Parathyroid adenoma (tissue), 2 donors: Measurements from ENCODE around the gene PRLH.

Experiments used
- H2AFZ ChIP-seq: fragments of 300-600 bp; sonication (generic); one replicate; pipeline ENCODE4 v1.7.0; 2017; ENCODE audit warnings: antibody characterized with exemption, mild to moderate bottlenecking
- H3K27ac ChIP-seq: fragments of 300-600 bp; sonication (generic); one replicate; pipeline ENCODE4 v1.7.0; 2017
- H3K27me3 ChIP-seq: fragments of 300-600 bp; sonication (generic); one replicate; pipeline ENCODE4 v1.7.0; 2017; ENCODE audit warnings: low read length; ENCODE audit not compliant: control insufficient read depth, insufficient read depth
- H3K36me3 ChIP-seq: fragments of 300-600 bp; sonication (generic); one replicate; pipeline ENCODE4 v1.7.0; 2017; ENCODE audit warnings: low read length; ENCODE audit not compliant: control insufficient read depth, insufficient read depth
- H3K4me1 ChIP-seq: fragments of 300-600 bp; sonication (generic); one replicate; pipeline ENCODE4 v1.7.0; 2017; ENCODE audit warnings: control low read depth
- H3K4me2 ChIP-seq: fragments of 300-600 bp; sonication (generic); one replicate; pipeline ENCODE4 v1.7.0; 2017; ENCODE audit warnings: low read length
- H3K4me3 ChIP-seq: fragments of 300-600 bp; sonication (generic); one replicate; pipeline ENCODE4 v1.7.0; 2017; ENCODE audit warnings: low read depth, low read length
- H3K79me2 ChIP-seq: fragments of 300-600 bp; sonication (generic); one replicate; pipeline ENCODE4 v1.7.0; 2017; ENCODE audit warnings: control low read depth
- H3K9ac ChIP-seq: fragments of 300-600 bp; sonication (generic); one replicate; pipeline ENCODE4 v1.7.0; 2017; ENCODE audit warnings: mild to moderate bottlenecking
- H3K9me3 ChIP-seq: fragments of 300-600 bp; sonication (generic); one replicate; pipeline ENCODE4 v1.7.0; 2017; ENCODE audit warnings: low read length; ENCODE audit not compliant: control insufficient read depth
- TF ChIP-seq, protein P1 (sequence below): fragments of 300-600 bp; sonication (generic); IDR thresholded peaks from one replicate; pipeline ENCODE4 v1.7.0; 2017; ENCODE audit warnings: antibody characterized with exemption, mild to moderate bottlenecking
- donor health status: primary hyperparathyroidism.

Gene PRLH

DNA sequence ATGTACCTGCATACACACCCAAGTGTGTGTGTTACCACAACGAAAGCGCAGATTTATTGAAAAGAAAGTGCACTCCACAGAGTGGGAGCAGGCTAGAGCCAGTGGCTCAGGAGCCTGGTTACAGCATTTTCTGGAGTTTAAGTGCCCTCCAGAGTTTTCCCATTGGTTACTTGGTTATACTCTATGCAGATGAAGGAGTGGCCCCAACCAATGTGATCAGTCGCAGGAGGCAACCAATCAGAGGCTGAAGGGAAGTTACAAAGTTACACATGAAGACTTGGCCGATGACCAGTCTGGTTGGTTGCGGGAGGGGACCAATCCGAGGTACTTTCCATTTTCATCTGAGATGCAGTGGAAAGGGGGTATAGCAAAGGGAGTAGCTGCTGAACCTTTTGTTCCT, 13.5 kb upstream of the PRLH start:
- no peak overlapping the region for H3K4me3 ChIP-seq
- H2AFZ ChIP-seq, result no peak overlapping the region
- no peaks in the 10 kb centered on the region for H3K27me3 ChIP-seq
- H3K9ac ChIP-seq, result no peak overlapping the region
- H3K36me3 ChIP-seq, result no peaks in the 10 kb centered on the region
- H3K79me2 ChIP-seq, result no peaks in the 10 kb centered on the region
- TF ChIP-seq, protein P1, sequence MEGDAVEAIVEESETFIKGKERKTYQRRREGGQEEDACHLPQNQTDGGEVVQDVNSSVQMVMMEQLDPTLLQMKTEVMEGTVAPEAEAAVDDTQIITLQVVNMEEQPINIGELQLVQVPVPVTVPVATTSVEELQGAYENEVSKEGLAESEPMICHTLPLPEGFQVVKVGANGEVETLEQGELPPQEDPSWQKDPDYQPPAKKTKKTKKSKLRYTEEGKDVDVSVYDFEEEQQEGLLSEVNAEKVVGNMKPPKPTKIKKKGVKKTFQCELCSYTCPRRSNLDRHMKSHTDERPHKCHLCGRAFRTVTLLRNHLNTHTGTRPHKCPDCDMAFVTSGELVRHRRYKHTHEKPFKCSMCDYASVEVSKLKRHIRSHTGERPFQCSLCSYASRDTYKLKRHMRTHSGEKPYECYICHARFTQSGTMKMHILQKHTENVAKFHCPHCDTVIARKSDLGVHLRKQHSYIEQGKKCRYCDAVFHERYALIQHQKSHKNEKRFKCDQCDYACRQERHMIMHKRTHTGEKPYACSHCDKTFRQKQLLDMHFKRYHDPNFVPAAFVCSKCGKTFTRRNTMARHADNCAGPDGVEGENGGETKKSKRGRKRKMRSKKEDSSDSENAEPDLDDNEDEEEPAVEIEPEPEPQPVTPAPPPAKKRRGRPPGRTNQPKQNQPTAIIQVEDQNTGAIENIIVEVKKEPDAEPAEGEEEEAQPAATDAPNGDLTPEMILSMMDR, result no peak
- H3K4me1 ChIP-seq, result no peaks in the 10 kb centered on the region
- no peak overlapping the region for H3K4me2 ChIP-seq
- H3K27ac ChIP-seq, result no peak overlapping the region
- H3K9me3 ChIP-seq, result no peaks in the 10 kb centered on the region

- Histone ChIP-seq H3K27me3 (no peaks in the 10 kb centered on the region), H3K79me2 (no peaks in the 10 kb centered on the region), H3K9ac (no peak overlapping the region), H3K27ac (no peak overlapping the region), H2AFZ (no peak overlapping the region), H3K4me3 (no peak overlapping the region), H3K4me2 (no peak overlapping the region), H3K4me1 (no peaks in the 10 kb centered on the region), H3K36me3 (no peaks in the 10 kb centered on the region), H3K9me3 (no peaks in the 10 kb centered on the region)
- TF ChIP-seq, protein P1, result no peak
Observed at GRCh38 chr2:237553948-237554347, 12.4 kb upstream of the PRLH start.

DNA sequence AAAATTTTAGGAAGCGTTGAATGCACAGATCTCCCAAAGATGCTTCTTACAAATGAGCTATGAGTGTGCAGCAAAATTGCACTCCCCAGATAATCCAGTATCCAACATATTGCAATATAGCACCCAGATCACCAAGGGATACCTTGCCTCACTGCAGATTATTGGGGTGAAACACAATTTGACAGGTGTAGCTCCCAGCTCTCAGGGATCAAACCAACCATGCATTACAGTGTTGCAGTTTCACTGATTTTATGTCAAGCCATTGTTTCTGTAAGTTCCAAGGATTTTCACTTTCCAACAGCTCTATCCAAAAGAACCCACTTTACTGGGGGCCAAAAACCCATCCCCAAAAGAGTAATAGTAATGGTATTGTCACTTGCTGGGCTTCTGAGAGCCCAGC, 10.8 kb upstream of the PRLH start:
- Histone ChIP-seq H3K79me2 (no peaks in the 10 kb centered on the region), H3K9ac (no peak overlapping the region), H2AFZ (no peak overlapping the region), H3K9me3 (no peaks in the 10 kb centered on the region), H3K4me3 (no peak overlapping the region), H3K27me3 (no peaks in the 10 kb centered on the region), H3K4me1 (no peaks in the 10 kb centered on the region), H3K27ac (no peak overlapping the region), H3K4me2 (no peak overlapping the region), H3K36me3 (no peaks in the 10 kb centered on the region)
- TF ChIP-seq, protein P1, result no peak

DNA sequence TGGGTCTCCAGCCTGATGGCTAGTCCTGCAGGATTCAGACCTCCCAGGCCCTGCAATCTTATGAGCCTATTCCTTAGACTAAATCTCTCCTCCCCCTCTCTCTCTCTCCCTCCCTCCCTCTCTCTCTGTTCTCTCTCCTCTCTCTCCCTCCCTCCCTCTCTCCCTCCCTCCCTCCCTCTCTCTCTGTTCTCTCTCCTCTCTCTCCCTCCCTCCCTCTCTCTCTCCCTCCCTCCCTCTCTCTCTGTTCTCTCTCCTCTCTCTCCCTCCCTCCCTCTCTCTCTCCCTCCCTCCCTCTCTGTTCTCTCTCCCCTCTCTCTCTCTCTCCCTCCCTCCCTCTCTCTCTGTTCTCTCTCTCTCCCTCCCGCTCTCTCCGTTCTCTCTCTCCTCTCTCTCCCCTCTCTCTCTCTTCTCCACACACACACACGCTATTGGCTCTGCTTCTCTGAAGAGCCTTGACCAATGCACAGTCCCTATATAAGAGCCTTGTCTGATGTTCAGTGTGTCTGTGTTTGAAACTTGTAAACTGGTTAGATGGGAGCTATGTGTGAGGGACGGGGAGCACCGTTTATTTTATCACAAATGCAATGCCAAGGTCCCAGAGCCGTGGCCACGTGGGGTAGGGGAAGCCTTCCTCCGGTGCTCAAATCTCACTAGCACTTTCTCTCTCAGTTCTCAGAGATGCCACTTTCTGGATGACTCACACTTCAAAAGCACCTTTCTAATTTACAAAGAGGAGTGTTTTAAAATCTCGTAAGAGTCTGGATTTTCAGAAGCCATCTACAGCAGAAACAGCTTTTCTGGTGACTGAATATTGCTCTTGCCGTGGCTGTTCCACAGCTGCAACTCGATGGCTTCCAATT, 9.4 kb upstream of the PRLH start:
- TF ChIP-seq, protein P1, result no peak
- H3K9ac ChIP-seq, result no peak overlapping the region
- H2AFZ ChIP-seq, result no peak overlapping the region
- H3K4me1 ChIP-seq, result no peaks in the 10 kb centered on the region
- H3K9me3 ChIP-seq, result no peaks in the 10 kb centered on the region
- H3K27me3 ChIP-seq, result no peaks in the 10 kb centered on the region
- no peak overlapping the region for H3K4me2 ChIP-seq
- no peaks in the 10 kb centered on the region for H3K79me2 ChIP-seq
- no peaks in the 10 kb centered on the region for H3K36me3 ChIP-seq
- H3K4me3 ChIP-seq, result no peak overlapping the region
- H3K27ac ChIP-seq, result no peak overlapping the region

GRCh38 chr2:237557633-237558015, 8.8 kb upstream of the PRLH start:
- Histone ChIP-seq H3K9me3 (no peaks in the 10 kb centered on the region), H3K9ac (no peak overlapping the region), H2AFZ (no peak overlapping the region), H3K27ac (no peak overlapping the region), H3K36me3 (no peaks in the 10 kb centered on the region), H3K79me2 (no peaks in the 10 kb centered on the region), H3K4me2 (no peak overlapping the region), H3K27me3 (no peaks in the 10 kb centered on the region), H3K4me1 (no peaks in the 10 kb centered on the region), H3K4me3 (no peak overlapping the region)
- TF ChIP-seq, protein P1, result no peak
